SK-N-SH (cell line): ENCODE data around the gene TRIM68.

Experiments used
- EP300 ChIP-seq, 2 experiments: IDR thresholded peaks; 2 replicates each; pipeline versions ENCODE4 v1.4.0 to v1.6.1; 2012; ENCODE audit warnings: borderline replicate concordance in 1 of 2, low read depth in 1 of 2, low read length in 1 of 2
- EZH2phosphoT487 ChIP-seq: fragments of 200-600 bp; sonication (generic); IDR thresholded peaks from 2 replicates; pipeline ENCODE4 v1.6.1; 2017; ENCODE audit warnings: low read depth, mixed run types, mild to moderate bottlenecking, antibody characterized with exemption, moderate library complexity, borderline replicate concordance
- POLR2AphosphoS5 ChIP-seq: IDR thresholded peaks from 2 replicates; pipeline ENCODE4 v1.6.1; 2012; ENCODE audit warnings: low read depth, low read length
- YY1 ChIP-seq: IDR thresholded peaks from 2 replicates; pipeline ENCODE4 v1.4.0; 2012; ENCODE audit warnings: low read depth, mild to moderate bottlenecking
- TF ChIP-seq, protein P1 (sequence below): fragments of 200-600 bp; sonication (generic); IDR thresholded peaks from 2 replicates; pipeline ENCODE4 v1.6.1; 2017; ENCODE audit warnings: antibody characterized with exemption, mild to moderate bottlenecking, moderate library complexity
- TF ChIP-seq, protein P2 (sequence below): IDR thresholded peaks from 2 replicates; pipeline ENCODE4 v1.4.0; 2012; ENCODE audit warnings: low read depth

DNA sequence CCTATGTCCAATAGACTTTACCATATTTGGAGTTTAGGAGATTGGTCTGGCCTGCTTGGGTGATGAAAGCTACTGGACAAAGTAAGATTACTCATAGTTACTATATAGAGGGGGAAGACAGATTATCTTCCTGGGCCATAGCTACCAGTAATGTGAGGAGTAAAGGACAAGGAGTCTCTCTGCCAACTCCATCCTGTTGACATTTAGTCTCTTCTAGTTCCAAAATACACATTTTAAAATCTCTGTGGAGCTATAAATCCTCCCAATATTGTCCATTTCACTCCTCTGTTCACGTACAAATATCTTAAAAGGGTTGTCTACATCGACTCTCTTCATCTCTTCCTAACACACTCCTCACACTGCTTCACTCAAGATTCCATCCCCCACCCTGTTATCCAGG lies 28.1 kb upstream of the TRIM68 start:
- TF ChIP-seq, protein P1, sequence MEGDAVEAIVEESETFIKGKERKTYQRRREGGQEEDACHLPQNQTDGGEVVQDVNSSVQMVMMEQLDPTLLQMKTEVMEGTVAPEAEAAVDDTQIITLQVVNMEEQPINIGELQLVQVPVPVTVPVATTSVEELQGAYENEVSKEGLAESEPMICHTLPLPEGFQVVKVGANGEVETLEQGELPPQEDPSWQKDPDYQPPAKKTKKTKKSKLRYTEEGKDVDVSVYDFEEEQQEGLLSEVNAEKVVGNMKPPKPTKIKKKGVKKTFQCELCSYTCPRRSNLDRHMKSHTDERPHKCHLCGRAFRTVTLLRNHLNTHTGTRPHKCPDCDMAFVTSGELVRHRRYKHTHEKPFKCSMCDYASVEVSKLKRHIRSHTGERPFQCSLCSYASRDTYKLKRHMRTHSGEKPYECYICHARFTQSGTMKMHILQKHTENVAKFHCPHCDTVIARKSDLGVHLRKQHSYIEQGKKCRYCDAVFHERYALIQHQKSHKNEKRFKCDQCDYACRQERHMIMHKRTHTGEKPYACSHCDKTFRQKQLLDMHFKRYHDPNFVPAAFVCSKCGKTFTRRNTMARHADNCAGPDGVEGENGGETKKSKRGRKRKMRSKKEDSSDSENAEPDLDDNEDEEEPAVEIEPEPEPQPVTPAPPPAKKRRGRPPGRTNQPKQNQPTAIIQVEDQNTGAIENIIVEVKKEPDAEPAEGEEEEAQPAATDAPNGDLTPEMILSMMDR, result no peak
- TF ChIP-seq EP300 (IDR thresholded peaks at IDR 0.05; ENCODE audit: borderline replicate concordance in 1 of 2, low read depth in 1 of 2, low read length in 1 of 2) (no peak), EZH2phosphoT487 (no peak), POLR2AphosphoS5 (no peak), YY1 (no peak)
- TF ChIP-seq, protein P2, sequence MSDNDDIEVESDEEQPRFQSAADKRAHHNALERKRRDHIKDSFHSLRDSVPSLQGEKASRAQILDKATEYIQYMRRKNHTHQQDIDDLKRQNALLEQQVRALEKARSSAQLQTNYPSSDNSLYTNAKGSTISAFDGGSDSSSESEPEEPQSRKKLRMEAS, result no peak
